ENCODE results near the gene MRTFA.
A peak's percentile ranks its signal among the peaks of the same experiment; 100 is the strongest.
"Not testable (repeated sequence)": the region's sequence is repeated elsewhere in the genome, so short reads cannot be mapped to it uniquely, and the experiment has no call there.

The MRTFA gene

GRCh38 chr22:40517631-40518030 lies 118.9 kb downstream of the MRTFA start:
- DNase-seq: no peak

DNA sequence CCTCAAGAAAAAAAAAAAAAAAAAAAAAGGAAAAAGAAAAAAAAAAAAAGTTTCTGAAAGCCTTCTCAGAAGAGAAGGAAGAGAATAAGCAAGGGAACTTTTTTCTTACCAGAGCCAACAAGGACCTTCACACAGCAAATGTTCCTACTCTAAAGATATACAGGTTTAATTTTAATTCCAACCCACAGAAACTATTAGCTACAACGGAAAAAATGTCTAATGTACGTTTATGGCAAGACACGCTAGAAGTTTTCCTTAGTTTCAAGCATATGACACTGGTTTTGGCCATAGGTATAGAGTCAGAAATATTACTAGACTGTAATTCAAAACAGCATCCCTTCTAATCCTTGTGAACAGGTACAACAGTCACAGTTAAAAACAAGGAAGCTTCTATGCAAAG lies 120.1 kb downstream of the MRTFA start:
- DNase-seq: no peak

- peak; percentile 91 for DNase-seq
Measured at GRCh38 chr22:40512426-40513136, 123.9 kb downstream of the MRTFA start.

DNA sequence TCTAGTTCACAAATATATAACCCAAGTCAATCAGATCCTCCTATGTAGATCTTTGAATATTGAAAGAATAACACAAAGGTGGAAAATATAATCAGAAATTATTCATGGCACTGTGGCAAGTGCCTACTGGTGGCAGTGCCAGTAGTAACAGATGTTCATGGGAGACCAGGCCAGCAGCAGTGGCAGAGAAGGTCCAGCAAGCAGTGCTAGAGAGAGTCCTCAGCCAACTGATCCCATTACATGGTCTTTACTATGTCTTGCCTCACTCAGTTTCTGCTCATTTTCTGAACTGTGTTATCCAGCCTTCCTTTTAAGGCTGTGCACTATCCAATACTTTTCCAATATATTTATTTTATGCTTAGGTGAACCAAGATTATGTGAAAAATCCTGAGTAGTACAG lies 124.9 kb downstream of the MRTFA start:
- peak; percentile 34 for DNase-seq

DNA sequence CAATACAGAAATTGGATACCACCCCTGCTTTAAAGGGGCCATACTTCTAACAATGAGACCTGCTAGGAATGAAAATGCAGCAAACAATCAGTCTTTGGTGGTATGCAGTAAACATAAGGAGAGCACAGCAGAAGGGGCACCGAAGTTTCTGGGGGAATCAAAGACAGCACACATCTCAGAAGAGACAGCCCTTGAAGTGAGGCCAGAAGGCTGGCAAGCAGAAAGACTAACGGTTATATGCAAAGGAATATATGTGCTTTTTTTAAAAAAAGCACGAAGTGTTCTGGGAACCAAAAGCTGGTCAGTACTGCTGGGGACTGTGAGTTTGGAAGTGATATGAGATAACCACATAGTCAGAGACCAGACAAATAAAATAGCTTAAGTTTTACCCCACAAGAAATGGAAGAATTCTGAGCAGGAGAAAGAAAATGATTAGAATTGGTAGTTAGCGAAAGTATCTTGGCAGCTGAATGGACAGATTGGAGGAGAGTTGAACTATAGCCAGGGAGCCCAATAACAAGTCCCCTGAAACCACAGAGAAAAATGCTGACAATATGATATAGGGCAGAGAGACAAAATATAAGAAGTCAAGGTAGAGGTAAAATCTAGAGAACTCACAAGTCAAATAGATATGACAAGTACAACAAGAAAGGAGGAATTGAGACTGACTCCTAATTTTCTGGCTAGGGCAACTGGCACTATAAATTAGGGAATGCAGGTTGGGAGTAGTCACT lies 125.7 kb downstream of the MRTFA start:
- no peak for DNase-seq

DNA sequence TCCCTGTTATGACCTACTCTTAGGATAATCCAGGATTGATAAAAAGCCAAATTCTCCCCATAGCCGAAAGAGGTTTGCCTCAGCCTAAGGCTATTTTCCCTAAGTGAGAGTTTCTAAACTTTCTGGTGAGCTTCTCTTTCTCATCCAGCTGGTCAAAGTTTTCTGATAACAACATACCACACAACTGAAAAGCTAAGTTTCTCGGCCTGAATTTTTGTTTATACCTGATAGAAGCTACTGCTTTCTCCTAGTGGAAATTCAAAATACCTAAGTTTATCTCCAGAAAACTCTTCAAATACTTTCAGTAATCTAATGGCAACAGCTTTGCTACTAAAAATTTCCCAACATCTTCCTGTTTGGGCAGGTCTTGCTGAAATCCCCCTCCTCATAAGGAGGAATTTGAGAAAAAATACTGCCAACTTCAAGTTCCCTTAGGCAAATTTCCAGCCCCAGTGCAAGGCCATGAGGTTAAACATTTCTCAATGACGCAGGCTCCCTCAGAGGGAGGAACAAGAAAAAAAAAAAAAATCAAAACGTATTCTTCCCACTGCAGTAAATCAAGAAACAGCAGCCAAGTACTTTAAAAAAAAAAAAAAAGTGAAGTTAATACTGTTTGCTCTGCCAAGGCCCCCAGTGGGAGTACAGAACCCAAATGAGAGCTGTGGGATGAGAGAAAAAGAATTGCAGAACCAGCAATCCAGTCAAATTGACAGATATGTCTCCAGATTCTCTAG lies 127.0 kb downstream of the MRTFA start:
- no peak for DNase-seq

DNA sequence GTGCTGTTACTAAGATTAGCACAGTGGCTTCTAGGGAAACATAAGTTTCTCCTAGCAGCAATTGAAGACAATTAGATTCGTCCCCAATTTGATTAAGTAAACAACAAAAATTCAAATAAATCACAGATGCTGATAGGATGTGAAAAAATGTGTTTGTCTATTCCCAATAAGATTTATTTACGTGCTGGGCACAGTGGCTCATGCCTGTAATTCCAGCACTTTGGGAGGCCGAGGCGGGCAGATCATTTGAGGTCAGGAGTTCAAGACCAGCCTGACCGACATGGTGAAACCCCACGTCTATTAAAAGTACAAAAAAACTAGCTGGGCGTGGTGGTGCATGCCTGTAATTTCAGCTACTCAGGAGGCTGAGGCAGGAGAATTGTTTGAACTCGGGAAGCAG lies 128.5 kb downstream of the MRTFA start:
- not testable (repeated sequence) for DNase-seq

DNA sequence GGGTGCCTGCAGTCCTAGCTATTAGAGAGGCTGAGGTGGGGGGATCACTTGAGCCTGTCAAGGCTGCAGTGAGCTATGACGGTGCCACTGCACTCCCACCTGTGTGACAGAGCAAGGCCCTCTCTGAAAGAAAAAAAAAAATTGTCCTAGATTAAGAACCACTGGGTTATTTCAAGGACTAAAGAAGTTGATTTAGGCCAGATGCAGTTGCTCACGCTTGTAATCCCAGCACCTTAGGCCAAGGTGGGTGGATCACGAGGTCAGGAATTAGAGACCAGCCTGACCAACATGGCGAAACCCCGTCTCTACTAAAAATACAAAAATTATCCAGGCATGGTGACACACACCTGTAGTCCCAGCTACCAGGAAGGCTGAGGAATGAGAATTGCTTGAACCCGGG lies 129.0 kb downstream of the MRTFA start:
- no peak for DNase-seq

DNA sequence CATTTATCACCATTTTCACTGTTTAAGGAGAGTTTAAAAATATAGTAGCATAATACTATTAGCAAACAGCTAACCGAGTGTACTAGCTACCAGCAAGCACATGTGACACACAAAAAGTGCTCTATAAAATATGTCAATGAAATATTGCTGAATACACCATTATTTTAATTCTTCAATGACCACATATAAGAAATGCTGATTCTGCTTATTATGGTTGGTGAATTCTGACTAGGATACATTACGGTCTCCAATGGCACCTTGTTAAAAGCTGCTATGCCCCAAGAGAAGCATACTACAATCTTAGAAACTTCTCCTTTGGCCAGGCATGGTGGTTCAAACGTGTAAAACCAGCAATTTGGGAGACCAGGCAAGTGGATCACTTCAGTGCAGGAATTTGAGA lies 129.8 kb downstream of the MRTFA start:
- DNase-seq: no peak

DNA sequence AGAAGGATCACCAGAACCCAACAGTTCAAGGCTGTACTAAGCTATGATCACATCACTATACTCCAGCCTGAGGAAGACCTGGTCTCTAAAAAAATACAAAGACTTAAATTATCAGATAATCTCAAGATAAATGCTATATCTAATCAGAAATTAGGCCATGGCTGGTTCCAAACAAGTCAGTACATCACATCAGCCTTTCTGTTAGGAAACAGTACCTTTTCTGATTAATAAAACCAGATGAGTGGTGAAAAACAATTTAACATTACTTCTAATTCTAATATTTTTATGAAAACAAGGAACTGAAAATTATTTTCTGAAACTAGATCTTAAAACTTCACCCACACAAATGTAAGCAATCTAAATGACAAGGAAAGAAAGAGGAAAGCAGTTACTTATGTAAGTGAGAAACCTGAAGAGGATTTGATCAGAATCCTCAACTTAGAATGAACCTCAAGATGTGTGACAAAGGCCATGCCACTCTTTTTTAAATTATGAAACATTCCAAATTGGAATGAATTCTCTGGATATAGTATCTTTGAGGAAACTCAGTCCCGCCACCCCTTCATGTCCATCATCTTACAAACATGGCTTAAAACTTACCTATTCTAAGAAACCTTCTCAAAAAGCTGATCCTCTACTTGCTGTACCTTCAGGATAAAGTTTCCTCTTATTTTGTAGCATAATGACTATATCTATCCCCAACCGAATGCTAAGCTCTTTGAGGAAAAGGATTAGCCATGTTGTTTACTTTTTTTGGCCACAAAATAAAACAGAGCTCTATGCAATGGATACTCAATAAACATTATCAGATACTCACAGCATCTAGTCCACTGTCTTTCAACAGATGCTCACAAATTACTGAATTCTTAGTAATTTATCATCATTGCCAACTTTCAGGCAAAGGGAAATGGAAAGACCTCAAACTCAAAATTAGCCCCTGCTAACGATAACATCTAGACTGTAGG lies 132.0 kb downstream of the MRTFA start:
- no peak for DNase-seq

DNA sequence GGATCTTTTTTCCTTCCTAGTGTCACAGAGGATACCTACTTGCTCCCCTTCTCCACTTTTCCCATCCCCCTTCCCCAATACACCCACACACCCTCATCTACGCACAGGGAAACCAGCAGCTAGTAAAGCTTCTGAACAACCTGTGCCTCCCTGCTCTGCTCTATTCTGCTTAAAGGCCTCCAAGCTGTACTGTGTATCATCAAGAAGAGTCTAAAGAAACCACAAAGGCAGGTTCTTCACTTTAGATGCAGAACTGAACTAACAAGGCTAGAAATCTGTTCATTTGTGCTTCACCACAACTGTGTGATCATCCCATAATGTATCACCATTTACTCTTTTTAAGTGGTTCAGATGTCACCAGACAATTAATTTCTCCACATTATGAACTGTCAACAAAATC lies 133.6 kb downstream of the MRTFA start:
- no peak for DNase-seq

- not testable (repeated sequence) for DNase-seq
Measured at GRCh38 chr22:40500465-40500786, 136.1 kb downstream of the MRTFA start.

DNA sequence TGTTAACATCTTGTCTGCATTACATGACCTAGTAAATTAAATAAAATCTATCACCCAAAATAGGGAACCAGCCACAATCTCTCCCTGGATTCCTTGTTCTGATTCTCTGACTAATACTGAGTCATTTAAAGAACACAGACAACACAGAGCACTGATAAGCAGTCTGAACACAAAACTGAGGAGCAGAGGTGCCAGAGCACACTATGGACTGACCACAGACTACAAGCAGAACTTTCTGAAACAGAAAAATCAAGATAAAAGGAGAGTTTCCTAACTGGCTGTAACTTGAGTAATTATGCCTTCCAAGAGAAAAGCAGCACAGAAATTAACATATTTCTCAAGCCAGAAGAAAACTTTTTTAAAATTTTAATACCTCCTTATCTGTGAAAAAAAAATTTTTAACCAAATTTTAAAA lies 137.3 kb downstream of the MRTFA start:
- DNase-seq: no peak

- DNase-seq: no peak
Measured at GRCh38 chr22:40498420-40499208, 137.9 kb downstream of the MRTFA start.

- DNase-seq: no peak
Measured at GRCh38 chr22:40493441-40493840, 143.1 kb downstream of the MRTFA start.

GRCh38 chr22:40491990-40492631 lies 144.4 kb downstream of the MRTFA start:
- DNase-seq: no peak

- peak; percentile 65 for DNase-seq
Measured at GRCh38 chr22:40487663-40488249, 148.8 kb downstream of the MRTFA start.

DNA sequence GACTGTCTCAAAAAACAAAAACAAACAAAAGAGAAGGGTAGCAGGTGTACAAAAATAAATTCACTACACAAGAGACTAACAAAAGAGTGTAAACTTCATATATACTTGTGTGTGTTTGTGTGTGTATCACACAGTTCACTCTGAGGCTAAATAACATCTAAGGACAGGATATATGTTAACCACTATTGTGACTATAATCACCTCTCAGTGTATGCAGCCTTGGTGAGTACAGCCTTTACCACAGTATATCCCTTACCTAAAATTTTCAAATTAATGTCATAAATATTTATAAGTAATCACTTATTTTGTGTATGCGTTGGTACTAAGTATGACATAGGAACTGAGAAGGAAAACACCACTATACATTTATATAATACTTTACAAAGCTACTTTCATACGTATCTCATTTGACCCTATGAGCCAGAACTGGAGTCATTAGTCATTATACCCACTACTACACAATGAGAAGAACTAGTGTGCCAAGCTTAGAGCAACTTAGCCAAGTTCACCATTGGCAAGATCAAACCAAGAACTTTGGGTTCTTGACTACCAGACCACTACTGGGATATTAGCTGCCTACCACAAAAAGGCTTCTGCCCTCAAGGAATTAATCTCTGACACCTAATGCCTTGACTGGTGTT lies 149.4 kb downstream of the MRTFA start:
- no peak for DNase-seq

DNA sequence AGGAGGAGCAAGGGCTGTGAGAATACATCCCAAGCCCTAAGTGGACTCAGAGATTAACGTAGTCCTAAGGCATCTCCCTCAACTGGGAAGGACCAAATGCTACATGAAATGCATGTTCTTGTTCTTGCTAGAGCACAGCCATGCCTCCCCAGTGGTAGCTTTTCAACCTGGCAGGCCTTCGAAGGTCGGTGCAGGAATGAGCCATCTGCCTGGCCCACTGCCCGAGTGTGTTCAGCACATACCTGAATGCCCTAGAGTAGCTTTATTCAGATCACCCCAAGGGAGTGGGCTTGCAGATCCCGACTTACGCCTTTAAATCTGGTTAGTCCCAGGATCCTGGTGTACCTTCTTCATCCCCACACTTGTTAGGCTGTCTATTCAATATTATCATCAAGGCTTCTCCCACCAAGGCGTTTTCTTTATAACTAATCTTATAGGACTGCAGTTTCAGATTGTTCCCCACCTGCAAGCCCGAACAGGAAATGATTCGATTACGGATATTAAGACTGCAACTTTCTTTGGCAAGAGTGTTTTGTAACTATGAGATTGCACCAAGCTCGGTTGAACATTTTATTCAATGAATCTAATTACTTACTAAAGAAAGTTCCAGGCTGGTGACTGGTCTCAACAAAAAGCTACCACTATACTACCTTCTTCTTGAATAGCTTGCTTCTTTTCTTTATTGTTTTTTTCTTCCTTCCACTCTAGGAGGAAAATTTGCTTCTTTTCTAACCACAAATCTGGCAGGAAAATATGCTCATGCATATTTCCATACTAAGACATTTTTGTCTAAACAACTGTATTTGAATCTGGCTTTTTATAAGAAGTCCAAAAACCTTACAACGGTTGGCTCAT lies 150.5 kb downstream of the MRTFA start:
- DNase-seq: no peak
